Measurements from ENCODE around the gene DCK.

DNA sequence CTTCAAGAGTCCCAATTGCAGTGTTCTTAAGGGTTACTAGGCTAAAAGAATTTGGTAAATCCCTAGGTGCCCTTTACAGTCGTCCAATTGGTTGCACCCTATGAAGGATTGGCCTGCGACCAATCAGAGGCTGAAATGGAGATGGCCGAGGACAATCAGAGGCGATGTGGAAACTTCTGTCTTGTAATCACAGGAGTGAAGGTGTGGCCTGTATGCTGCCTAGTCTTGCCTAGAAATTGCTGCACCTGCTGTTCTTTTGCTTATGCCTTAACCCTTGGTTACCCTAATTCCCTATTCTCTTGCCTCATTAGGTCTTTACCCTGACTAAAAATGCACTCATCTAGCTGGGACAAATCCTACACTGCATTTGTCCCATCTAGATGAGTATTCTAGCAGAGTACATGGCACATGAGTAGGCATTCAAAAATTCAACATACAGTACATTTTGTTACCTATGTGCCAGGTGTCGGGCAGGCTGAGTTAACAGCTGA is 1.0 kb upstream of the DCK start:
- TF ChIP-seq, protein P1, sequence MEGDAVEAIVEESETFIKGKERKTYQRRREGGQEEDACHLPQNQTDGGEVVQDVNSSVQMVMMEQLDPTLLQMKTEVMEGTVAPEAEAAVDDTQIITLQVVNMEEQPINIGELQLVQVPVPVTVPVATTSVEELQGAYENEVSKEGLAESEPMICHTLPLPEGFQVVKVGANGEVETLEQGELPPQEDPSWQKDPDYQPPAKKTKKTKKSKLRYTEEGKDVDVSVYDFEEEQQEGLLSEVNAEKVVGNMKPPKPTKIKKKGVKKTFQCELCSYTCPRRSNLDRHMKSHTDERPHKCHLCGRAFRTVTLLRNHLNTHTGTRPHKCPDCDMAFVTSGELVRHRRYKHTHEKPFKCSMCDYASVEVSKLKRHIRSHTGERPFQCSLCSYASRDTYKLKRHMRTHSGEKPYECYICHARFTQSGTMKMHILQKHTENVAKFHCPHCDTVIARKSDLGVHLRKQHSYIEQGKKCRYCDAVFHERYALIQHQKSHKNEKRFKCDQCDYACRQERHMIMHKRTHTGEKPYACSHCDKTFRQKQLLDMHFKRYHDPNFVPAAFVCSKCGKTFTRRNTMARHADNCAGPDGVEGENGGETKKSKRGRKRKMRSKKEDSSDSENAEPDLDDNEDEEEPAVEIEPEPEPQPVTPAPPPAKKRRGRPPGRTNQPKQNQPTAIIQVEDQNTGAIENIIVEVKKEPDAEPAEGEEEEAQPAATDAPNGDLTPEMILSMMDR (conservative IDR thresholded peaks at IDR 0.05; ENCODE audit: low read depth in 2 of 2) = no peak
- TF ChIP-seq EZH2phosphoT487 (IDR thresholded peaks at IDR 0.05; ENCODE audit: unreplicated experiment) = no peak
- no peak for TF ChIP-seq POLR2AphosphoS5 (IDR thresholded peaks at IDR 0.05; ENCODE audit: low read depth)
- TF ChIP-seq ZNF114 (CRISPR knock-in tag; IDR thresholded peaks at IDR 0.05) = no peak
- TF ChIP-seq EZH2 (IDR thresholded peaks at IDR 0.05; ENCODE audit: low read depth, unreplicated experiment) = no peak
- TF ChIP-seq CREB1 (CRISPR knock-in tag; IDR thresholded peaks at IDR 0.05; ENCODE audit: low read depth) = no peak
- TF ChIP-seq, protein P2, sequence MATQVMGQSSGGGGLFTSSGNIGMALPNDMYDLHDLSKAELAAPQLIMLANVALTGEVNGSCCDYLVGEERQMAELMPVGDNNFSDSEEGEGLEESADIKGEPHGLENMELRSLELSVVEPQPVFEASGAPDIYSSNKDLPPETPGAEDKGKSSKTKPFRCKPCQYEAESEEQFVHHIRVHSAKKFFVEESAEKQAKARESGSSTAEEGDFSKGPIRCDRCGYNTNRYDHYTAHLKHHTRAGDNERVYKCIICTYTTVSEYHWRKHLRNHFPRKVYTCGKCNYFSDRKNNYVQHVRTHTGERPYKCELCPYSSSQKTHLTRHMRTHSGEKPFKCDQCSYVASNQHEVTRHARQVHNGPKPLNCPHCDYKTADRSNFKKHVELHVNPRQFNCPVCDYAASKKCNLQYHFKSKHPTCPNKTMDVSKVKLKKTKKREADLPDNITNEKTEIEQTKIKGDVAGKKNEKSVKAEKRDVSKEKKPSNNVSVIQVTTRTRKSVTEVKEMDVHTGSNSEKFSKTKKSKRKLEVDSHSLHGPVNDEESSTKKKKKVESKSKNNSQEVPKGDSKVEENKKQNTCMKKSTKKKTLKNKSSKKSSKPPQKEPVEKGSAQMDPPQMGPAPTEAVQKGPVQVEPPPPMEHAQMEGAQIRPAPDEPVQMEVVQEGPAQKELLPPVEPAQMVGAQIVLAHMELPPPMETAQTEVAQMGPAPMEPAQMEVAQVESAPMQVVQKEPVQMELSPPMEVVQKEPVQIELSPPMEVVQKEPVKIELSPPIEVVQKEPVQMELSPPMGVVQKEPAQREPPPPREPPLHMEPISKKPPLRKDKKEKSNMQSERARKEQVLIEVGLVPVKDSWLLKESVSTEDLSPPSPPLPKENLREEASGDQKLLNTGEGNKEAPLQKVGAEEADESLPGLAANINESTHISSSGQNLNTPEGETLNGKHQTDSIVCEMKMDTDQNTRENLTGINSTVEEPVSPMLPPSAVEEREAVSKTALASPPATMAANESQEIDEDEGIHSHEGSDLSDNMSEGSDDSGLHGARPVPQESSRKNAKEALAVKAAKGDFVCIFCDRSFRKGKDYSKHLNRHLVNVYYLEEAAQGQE (IDR thresholded peaks at IDR 0.05; ENCODE audit: unreplicated experiment) = no peak
- no peak for TF ChIP-seq JUNB (IDR thresholded peaks at IDR 0.05; ENCODE audit: unreplicated experiment)
- TF ChIP-seq, protein P3, sequence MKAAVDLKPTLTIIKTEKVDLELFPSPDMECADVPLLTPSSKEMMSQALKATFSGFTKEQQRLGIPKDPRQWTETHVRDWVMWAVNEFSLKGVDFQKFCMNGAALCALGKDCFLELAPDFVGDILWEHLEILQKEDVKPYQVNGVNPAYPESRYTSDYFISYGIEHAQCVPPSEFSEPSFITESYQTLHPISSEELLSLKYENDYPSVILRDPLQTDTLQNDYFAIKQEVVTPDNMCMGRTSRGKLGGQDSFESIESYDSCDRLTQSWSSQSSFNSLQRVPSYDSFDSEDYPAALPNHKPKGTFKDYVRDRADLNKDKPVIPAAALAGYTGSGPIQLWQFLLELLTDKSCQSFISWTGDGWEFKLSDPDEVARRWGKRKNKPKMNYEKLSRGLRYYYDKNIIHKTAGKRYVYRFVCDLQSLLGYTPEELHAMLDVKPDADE (IDR thresholded peaks at IDR 0.05) = no peak
- no peak for TF ChIP-seq STAT1 (IDR thresholded peaks at IDR 0.05; ENCODE audit: unreplicated experiment)
- TF ChIP-seq ZNF331 (CRISPR knock-in tag; IDR thresholded peaks at IDR 0.05; ENCODE audit: low read depth) = no peak
- no peak for TF ChIP-seq NANOG (IDR thresholded peaks at IDR 0.05; ENCODE audit: borderline replicate concordance)
- TF ChIP-seq ZNF462 (CRISPR knock-in tag; IDR thresholded peaks at IDR 0.05) = no peak
